WI38 (cell line): ENCODE measurements around the gene EPG5.

Experiments used
- H3K4me3 ChIP-seq: 2 replicates; pipeline ENCODE4 v1.5.1; 2011; ENCODE audit warnings: low read depth, mild to moderate bottlenecking, control low read depth, low read length
- CTCF ChIP-seq: IDR thresholded peaks from 2 replicates; pipeline ENCODE4 v1.5.1; 2012; ENCODE audit warnings: low read depth, mild to moderate bottlenecking, control low read depth, low read length

Gene EPG5

GRCh38 chr18:45967007-45967706, at the start of gene EPG5:
EPG5 (minus strand) TSS chr18:45967329; CDS start chr18:45967239, 90 bp downstream.
- TF ChIP-seq CTCF = no peak
- peak within 1 kb of the TSS; percentile 98 for H3K4me3 ChIP-seq

GRCh38 chr18:46013484-46014189, 46.5 kb upstream of the EPG5 start:
- H3K4me3 ChIP-seq = no peak overlapping the region
- TF ChIP-seq CTCF = no peak

GRCh38 chr18:46010676-46011075, 43.5 kb upstream of the EPG5 start:
- no peak overlapping the region for H3K4me3 ChIP-seq
- no peak for TF ChIP-seq CTCF

- no peak for TF ChIP-seq CTCF
- no peak overlapping the region for H3K4me3 ChIP-seq
Observed at GRCh38 chr18:46010050-46010449, 42.9 kb upstream of the EPG5 start.

GRCh38 chr18:46009125-46009840, 42.2 kb upstream of the EPG5 start:
- H3K4me3 ChIP-seq = no peak overlapping the region
- TF ChIP-seq CTCF = no peak

GRCh38 chr18:46008531-46008930, 41.4 kb upstream of the EPG5 start:
- TF ChIP-seq CTCF = no peak
- no peak overlapping the region for H3K4me3 ChIP-seq

- H3K4me3 ChIP-seq = no peak overlapping the region
- TF ChIP-seq CTCF = no peak
Observed at GRCh38 chr18:46007165-46007564, 40.0 kb upstream of the EPG5 start.
